Stimulated activated naive B cell treated with anti-CD40 and anti-IgM and Interleukin-4, amounts not matched to agents 10 μg/mL and 1 μg/mL and 100 μg/mL, for 72 hours (primary cell): ENCODE data around the gene CYP3A4.
A peak's percentile ranks its signal among the peaks of the same experiment; 100 is the strongest.
"Not testable (repeated sequence)": the region's sequence is repeated elsewhere in the genome, so short reads cannot be mapped to it uniquely, and the experiment has no call there.

Experiments
- ATAC-seq, 2 donors: fragments of 150-1000 bp; cut with Tn5 transposase; replicated peaks; 2 replicates each; pipeline ENCODE4 v1.10.0; 2021; ENCODE audit warnings: moderate library complexity in 1 of 2
- DNase-seq: peaks from one replicate; pipeline ENCODE4 v3.0.0; 2021
- H3K27ac Mint-ChIP-seq: one replicate; pipeline ENCODE4 v1.8.0; 2022; ENCODE audit warnings: mild to moderate bottlenecking, mixed read lengths
- H3K27me3 Mint-ChIP-seq, 2 donors: one replicate each; pipeline ENCODE4 v1.8.0; 2022; ENCODE audit warnings: mixed read lengths in 2 of 2
- H3K36me3 Mint-ChIP-seq, 2 donors: one replicate each; pipeline ENCODE4 v1.8.0; 2022; ENCODE audit warnings: mixed read lengths in 2 of 2, mild to moderate bottlenecking in 1 of 2
- H3K4me1 Mint-ChIP-seq, 2 donors: one replicate each; pipeline ENCODE4 v1.8.0; 2022; ENCODE audit warnings: mixed read lengths in 2 of 2, mild to moderate bottlenecking in 1 of 2
- H3K4me3 Mint-ChIP-seq, 2 donors: one replicate each; pipeline ENCODE4 v1.8.0; 2022; ENCODE audit warnings: mild to moderate bottlenecking in 2 of 2, mixed read lengths in 2 of 2, moderate library complexity in 1 of 2
- H3K9me3 Mint-ChIP-seq, 2 donors: one replicate each; pipeline ENCODE4 v1.8.0; 2022; ENCODE audit warnings: mixed read lengths in 2 of 2, mild to moderate bottlenecking in 1 of 2

CYP3A4 gene

GRCh38 chr7:99785654-99786053 is 1.7 kb upstream of the CYP3A4 start:
- H3K4me3 Mint-ChIP-seq, H3K27ac Mint-ChIP-seq: not testable (repeated sequence)

GRCh38 chr7:99782012-99782953 is 1.7 kb downstream of the CYP3A4 start:
- Mint-ChIP-seq H3K4me3 (no peak overlapping the region), H3K27ac (no peak overlapping the region), H3K36me3 (no peaks in the 10 kb centered on the region), H3K9me3 (no peaks in the 10 kb centered on the region), H3K27me3 (peaks cover 56 to 68% of the 10 kb centered on the region in 2 donors), H3K4me1 (no peaks in the 10 kb centered on the region)
- DNase-seq (no peak), ATAC-seq (peak in 1 of 2 donors; percentile 16)

More at GRCh38 chr7:99785654-99786053, 1.7 kb upstream of the CYP3A4 start:
- H3K9me3 Mint-ChIP-seq, ATAC-seq, DNase-seq, H3K4me1 Mint-ChIP-seq, H3K36me3 Mint-ChIP-seq: not testable (repeated sequence)
- H3K27me3 Mint-ChIP-seq = peaks cover 63 to 74% of the 10 kb centered on the region in 2 donors

GRCh38 chr7:99780588-99780987 is 3.4 kb downstream of the CYP3A4 start:
- H3K27me3 Mint-ChIP-seq = peaks cover 63 to 71% of the 10 kb centered on the region in 2 donors
- no peaks in the 10 kb centered on the region for H3K9me3 Mint-ChIP-seq
- DNase-seq (no peak), ATAC-seq (no peak)
- H3K4me1 Mint-ChIP-seq = no peaks in the 10 kb centered on the region
- no peak overlapping the region for H3K4me3 Mint-ChIP-seq
- no peaks in the 10 kb centered on the region for H3K36me3 Mint-ChIP-seq
- no peak overlapping the region for H3K27ac Mint-ChIP-seq

- Mint-ChIP-seq H3K27me3 (peaks cover 63 to 71% of the 10 kb centered on the region in 2 donors), H3K9me3 (peaks cover 0 to 2% of the 10 kb centered on the region in 2 donors), H3K27ac (no peak overlapping the region), H3K4me1 (no peaks in the 10 kb centered on the region), H3K4me3 (no peak overlapping the region), H3K36me3 (no peaks in the 10 kb centered on the region)
- no peak for ATAC-seq
- no peak for DNase-seq
Measured at GRCh38 chr7:99779949-99780348, 4.0 kb downstream of the CYP3A4 start.

DNA sequence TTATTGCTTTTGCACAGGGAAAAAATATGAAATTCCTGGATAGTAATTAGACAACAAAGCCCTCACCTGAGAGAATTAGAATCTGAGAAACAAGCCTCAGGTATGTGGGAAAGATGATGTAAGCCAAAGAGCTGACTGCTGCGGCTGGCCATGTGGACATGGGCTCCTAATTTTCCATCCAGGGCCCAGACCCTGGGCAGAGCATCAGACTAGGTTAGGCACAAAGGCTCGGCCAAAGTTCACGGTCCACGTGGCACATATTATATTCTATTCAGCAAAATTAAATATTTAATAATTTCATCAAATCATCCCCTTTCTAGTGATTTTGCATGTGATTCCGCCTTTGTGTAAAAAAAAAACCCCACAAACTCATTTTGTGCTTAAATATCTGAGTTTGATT is 5.1 kb downstream of the CYP3A4 start:
- Mint-ChIP-seq H3K4me3 (no peak overlapping the region), H3K9me3 (peaks cover 0 to 2% of the 10 kb centered on the region in 2 donors), H3K27me3 (peaks cover 62 to 70% of the 10 kb centered on the region in 2 donors), H3K27ac (no peak overlapping the region), H3K36me3 (peaks cover 0 to 1% of the 10 kb centered on the region in 2 donors), H3K4me1 (no peaks in the 10 kb centered on the region)
- ATAC-seq (no peak), DNase-seq (no peak)

- H3K4me1 Mint-ChIP-seq, H3K27ac Mint-ChIP-seq, DNase-seq, H3K4me3 Mint-ChIP-seq, ATAC-seq, H3K36me3 Mint-ChIP-seq, H3K9me3 Mint-ChIP-seq: not testable (repeated sequence)
- peaks cover 76 to 77% of the 10 kb centered on the region in 2 donors for H3K27me3 Mint-ChIP-seq
Measured at GRCh38 chr7:99773395-99773794, 10.6 kb downstream of the CYP3A4 start.

DNA sequence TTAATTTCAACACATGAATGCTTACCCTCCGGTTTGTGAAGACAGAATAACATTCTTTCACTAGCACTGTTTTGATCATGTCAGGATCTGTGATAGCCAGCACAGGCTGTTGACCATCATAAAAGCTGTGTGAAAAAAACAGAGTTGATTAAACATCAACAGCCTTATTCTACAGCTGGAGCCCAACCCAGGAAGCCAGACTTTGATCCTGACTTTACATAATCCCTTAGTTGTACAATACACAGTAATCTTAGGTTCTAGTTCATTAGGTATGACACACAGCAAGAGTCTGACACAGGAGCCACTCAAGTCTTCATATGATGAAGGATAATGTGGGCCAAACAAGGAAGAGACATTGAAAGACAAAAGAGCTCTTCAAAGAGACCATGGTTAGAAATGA is 11.4 kb downstream of the CYP3A4 start:
- Mint-ChIP-seq H3K4me3 (no peak overlapping the region), H3K4me1 (peaks cover 7 to 12% of the 10 kb centered on the region in 2 donors), H3K27ac (no peak overlapping the region), H3K36me3 (peaks cover 0 to 1% of the 10 kb centered on the region in 2 donors), H3K27me3 (peaks cover 73 to 74% of the 10 kb centered on the region in 2 donors), H3K9me3 (peaks cover 0 to 6% of the 10 kb centered on the region in 2 donors)
- no peak for ATAC-seq
- no peak for DNase-seq

DNA sequence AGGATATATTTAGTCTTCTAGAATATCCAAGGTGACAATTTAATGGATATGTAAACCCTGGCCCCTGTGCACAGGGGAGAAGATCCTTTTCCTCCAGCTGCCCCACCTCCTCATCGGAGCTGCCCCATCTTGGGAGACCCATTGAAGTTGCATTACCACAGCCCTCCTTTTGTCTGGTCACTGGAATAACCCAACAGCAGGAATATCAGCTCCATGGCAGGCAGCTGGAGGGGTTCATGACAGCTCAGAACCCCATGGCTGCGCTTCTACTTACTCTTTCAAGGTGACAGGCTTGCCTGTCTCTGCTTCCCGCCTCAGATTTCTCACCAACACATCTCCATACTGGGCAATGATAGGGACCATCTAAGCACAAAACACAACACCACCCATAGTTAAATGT is 14.5 kb downstream of the CYP3A4 start:
- ATAC-seq = not testable (repeated sequence)
- H3K4me1 Mint-ChIP-seq = peaks cover 9 to 18% of the 10 kb centered on the region in 2 donors

GRCh38 chr7:99768471-99768870 is 15.5 kb downstream of the CYP3A4 start:
- H3K4me1 Mint-ChIP-seq = peaks cover 9 to 18% of the 10 kb centered on the region in 2 donors
- ATAC-seq (no peak), DNase-seq (no peak)
- H3K4me3 Mint-ChIP-seq = no peak overlapping the region
- H3K27me3 Mint-ChIP-seq = peaks cover 50 to 58% of the 10 kb centered on the region in 2 donors
- no peak overlapping the region for H3K27ac Mint-ChIP-seq
- no peaks in the 10 kb centered on the region for H3K36me3 Mint-ChIP-seq
- peaks cover 0 to 5% of the 10 kb centered on the region in 2 donors for H3K9me3 Mint-ChIP-seq

More for the DNA sequence above, 14.5 kb downstream of the CYP3A4 start:
- H3K4me3 Mint-ChIP-seq, H3K9me3 Mint-ChIP-seq, DNase-seq, H3K27ac Mint-ChIP-seq, H3K36me3 Mint-ChIP-seq: not testable (repeated sequence)
- peaks cover 47 to 57% of the 10 kb centered on the region in 2 donors for H3K27me3 Mint-ChIP-seq

DNA sequence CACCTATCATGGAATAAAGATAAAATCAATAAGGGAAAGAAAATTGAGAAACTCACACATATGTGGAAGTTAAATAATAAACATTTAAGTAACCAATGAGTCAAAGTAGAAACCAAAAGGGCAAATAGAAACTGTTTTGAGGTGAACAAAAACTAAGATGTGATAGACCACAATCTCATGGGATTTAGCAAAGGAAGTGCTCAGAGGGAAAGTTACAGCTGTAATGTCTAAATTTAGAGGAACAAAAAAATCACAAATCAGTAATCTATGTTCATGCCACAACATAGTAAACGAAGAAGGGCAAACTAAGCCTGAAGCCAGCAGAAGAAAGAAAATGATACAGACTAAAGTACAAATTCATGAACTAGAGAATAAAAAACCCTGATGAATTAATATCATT is 16.3 kb downstream of the CYP3A4 start:
- no peak overlapping the region for H3K27ac Mint-ChIP-seq
- H3K4me3 Mint-ChIP-seq = no peak overlapping the region
- peaks cover 52 to 58% of the 10 kb centered on the region in 2 donors for H3K27me3 Mint-ChIP-seq
- H3K9me3 Mint-ChIP-seq = peaks cover 0 to 5% of the 10 kb centered on the region in 2 donors
- DNase-seq (no peak), ATAC-seq (peak; percentile 96)
- H3K4me1 Mint-ChIP-seq = peaks cover 9 to 18% of the 10 kb centered on the region in 2 donors
- H3K36me3 Mint-ChIP-seq = no peaks in the 10 kb centered on the region

GRCh38 chr7:99766484-99767099 is 17.4 kb downstream of the CYP3A4 start:
- H3K27me3 Mint-ChIP-seq = peaks cover 49 to 57% of the 10 kb centered on the region in 2 donors
- no peaks in the 10 kb centered on the region for H3K36me3 Mint-ChIP-seq
- no peak overlapping the region for H3K27ac Mint-ChIP-seq
- no peak for DNase-seq
- peaks cover 9 to 18% of the 10 kb centered on the region in 2 donors for H3K4me1 Mint-ChIP-seq
- ATAC-seq = no peak
- peaks cover 0 to 5% of the 10 kb centered on the region in 2 donors for H3K9me3 Mint-ChIP-seq
- H3K4me3 Mint-ChIP-seq = no peak overlapping the region

DNA sequence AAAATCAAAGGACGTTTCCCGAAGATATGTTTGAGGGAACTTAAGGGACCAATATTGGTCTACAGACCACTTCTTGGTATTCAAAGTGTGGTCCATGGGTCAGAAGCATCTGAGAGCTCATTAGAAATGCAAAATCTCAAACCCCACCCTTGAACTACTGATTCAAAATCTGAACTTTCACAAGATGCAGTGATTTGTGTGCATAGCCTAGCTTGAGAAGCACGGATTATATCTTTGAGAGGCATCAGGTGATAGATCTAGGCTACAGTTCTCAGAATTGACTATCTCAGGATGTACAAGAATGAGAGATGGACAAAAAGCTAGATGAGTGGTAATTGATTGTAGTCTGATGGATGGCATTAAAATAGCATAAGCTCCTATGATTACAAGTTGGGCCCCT is 19.5 kb downstream of the CYP3A4 start:
- ATAC-seq = no peak
- Mint-ChIP-seq H3K4me3 (no peak overlapping the region), H3K4me1 (peaks cover 9 to 18% of the 10 kb centered on the region in 2 donors), H3K36me3 (no peaks in the 10 kb centered on the region), H3K27ac (no peak overlapping the region), H3K9me3 (no peaks in the 10 kb centered on the region), H3K27me3 (peaks cover 35 to 54% of the 10 kb centered on the region in 2 donors)
- no peak for DNase-seq

- DNase-seq (no peak), ATAC-seq (no peak)
- no peaks in the 10 kb centered on the region for H3K9me3 Mint-ChIP-seq
- H3K36me3 Mint-ChIP-seq = no peaks in the 10 kb centered on the region
- H3K4me1 Mint-ChIP-seq = peaks cover 4 to 9% of the 10 kb centered on the region in 2 donors
- no peak overlapping the region for H3K4me3 Mint-ChIP-seq
- H3K27me3 Mint-ChIP-seq = peaks cover 44 to 66% of the 10 kb centered on the region in 2 donors
- no peak overlapping the region for H3K27ac Mint-ChIP-seq
Measured at GRCh38 chr7:99762680-99763327, 21.2 kb downstream of the CYP3A4 start.

GRCh38 chr7:99755085-99755484 is 28.9 kb downstream of the CYP3A4 start:
- no peaks in the 10 kb centered on the region for H3K4me1 Mint-ChIP-seq
- no peak overlapping the region for H3K27ac Mint-ChIP-seq
- no peak for ATAC-seq
- no peak overlapping the region for H3K4me3 Mint-ChIP-seq
- peaks cover 59 to 84% of the 10 kb centered on the region in 2 donors for H3K27me3 Mint-ChIP-seq
- H3K36me3 Mint-ChIP-seq = peaks cover 0 to 3% of the 10 kb centered on the region in 2 donors
- H3K9me3 Mint-ChIP-seq = peaks cover 0 to 5% of the 10 kb centered on the region in 2 donors
- no peak for DNase-seq
